ENCODE measurements around the gene FBLN2.

FBLN2 gene

DNA sequence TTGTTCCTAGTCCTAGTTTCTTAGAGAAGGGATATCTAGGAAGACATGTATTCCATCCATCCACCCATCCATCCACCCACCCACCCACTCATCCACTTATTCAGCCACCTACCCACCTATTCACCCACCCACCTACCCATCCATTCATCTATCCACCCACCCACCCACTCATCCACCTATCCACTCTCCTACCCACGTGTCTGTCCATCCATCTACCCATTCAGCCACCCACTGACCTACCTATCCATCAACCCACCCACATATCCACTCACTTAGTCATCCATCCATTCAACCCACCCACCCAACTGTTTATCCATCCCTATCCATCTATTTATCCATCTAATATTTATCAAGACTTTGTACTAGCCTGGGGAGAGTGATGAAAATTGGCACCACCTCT is 120.5 kb downstream of the FBLN2 start:
- DNase-seq, result no peak

- no peak for DNase-seq
Measured at GRCh38 chr3:13670292-13670691, 121.4 kb downstream of the FBLN2 start.

DNA sequence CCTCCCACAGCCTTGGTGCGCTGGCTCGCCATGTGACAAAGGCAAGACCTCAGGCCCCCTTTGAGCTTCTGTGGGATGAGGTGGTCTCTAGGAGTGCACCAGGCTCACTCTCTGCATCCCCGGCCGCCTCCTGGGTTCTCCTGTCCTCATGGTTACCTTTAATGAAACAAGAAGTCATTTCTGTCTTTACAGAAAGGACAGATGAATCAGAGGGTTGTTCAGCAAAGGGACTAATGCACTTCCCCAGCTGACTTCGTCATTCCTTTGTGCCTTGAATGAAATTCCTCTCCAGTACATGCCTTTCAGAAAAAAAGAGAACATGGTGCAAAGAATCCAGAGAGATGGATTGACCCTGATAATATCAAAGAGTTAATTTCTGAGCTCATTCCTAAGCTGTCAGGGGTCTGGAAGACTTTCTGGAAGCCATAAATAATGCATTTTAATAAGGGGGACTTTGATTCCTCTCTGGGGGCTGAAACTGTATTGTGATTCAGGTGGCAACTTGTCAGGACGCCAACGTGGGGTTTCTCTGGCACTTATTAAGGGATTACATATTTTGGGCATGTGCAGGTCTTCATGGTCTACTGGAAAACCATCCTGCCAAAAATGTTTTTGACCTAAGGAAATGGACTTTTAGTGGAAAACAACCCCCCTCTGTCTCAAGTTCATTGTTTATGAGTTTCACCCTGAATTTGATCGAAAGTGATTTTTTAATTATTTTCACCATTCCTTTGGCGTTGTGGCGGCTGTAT is 122.7 kb downstream of the FBLN2 start:
- no peak for DNase-seq

DNA sequence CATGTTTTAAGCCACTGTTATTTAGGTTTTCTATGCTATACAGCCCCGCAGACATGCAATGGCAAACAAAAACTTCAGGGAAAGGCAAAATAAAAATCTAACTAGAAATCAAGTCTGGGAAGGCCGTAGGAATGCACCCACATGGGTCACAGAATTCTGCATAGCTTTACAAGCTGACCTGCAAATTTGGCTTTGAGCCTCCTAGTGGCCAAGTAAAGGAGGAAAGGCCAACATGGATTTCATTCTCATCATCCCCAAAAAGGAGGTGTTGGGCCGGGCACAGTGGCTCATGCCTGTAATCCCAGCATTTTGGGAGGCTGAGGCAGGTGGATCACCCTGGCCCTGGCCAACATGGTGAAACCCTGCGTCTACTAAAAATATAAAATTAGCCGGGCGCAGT is 124.3 kb downstream of the FBLN2 start:
- DNase-seq, result no peak

DNA sequence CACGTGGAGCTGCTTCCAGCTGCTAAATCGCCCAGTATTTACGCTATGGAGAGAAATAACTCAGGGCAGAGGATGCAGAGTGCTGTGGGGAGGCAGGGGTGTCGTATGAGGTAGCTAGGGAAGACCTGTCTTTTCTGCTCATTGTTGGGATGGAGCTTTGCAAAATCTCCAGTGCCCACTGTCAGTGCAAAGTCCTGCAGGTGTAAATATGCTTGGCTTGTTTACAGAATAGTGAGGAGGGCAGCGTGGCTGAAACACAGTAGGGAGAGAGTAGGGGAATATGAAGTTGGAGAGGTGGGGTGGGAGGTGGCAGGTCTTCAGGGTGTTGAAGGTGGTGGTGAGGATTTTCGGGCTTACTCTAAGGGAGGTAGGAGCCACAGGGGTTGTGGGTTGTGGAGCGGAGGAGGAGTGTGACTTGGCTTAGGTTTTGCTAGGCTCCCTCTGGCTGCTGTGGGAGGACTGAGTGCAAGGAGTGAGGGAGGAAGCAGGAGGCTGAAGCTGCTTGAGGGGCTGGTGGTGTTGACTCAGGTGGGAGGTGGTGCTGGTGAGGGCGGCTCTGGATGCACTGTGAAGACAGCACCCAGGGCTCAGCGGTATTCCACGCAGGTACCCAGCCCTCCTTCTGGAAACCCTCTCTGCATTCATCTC is 125.7 kb downstream of the FBLN2 start:
- no peak for DNase-seq

DNA sequence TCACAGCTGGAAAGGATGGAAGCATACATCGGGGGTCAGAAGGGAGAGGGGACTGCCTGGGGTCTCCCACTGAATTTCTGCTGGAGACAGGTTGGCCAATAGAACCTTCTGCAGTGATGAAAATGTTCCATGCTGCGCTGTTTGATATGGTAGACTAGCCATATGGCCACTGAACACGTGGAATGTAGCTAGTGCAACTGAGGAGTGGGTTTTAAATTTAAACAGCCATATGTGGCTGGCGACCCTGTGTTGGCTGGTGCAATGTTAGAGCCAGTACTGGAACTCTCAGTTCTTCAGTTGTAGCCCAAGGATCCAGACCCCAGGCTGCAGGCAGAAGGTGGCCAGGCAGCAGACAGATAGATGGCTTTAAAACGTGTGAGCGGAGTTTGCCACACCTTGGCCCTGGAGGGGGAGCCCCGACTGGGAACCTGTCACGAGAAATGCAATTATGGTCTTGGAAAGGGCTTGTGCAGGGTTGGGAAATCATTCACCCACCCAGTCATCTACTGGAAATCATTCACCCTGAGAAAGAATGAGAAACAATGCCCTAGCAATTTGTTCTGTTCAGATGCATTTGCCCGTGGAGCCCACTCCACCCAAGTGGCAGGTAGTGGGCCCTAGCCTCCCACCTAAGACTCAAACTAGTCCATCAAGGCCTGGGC is 127.6 kb downstream of the FBLN2 start:
- no peak for DNase-seq

- no peak for DNase-seq
Measured at GRCh38 chr3:13677272-13677671, 128.3 kb downstream of the FBLN2 start.

DNA sequence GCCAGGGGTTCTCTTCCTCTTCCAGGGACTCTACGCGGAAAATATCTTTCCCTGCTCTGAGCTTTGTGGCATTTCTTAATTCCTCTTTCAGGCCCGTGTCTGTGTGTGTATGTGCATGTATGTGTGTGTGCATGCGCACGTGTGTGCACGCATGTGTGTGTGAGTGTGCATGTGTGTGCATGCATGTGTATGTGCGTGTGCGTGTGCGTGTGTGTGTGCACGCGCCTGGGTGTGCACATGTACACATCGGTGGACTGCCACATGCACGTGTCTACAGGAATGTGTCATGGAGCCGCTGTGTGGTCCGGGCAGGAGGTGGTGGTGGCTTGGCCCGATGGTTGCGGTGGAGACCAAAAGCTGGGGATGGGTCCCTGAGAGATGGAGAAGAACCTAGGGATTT is 133.0 kb downstream of the FBLN2 start:
- DNase-seq, result no peak

DNA sequence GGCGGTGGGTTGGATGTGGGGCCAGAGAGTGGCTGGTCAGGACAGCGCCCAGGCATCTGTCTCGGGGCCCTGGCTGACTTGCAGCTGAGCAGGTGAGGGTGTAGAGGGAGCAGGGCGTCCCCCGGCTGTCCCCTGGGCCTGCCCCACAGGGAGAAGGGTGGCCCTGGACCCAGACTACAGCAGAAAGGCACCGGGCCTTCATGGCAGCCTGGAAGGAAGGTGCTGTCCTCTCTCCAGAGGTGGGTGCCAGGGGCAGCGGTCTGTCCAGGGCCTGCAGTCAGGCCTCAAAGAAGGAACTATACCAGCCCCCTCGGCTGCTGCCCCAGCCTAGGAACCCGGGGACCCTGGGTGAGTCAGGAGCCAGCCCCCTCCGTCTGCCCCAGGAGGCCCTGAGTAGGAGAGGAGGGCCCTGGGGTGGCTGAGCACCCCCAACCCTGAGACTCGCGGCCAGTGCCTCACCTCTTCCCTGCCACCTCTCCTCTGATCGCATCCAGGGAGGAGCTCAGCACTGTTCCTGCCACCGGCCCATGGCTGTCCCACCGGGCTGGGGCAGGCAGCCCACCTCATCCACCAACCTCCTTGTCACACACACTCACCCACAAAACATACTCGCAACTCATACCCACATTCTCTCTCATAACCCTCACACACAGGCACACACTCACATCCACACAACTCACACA is 133.5 kb downstream of the FBLN2 start:
- no peak for DNase-seq

- no peak for DNase-seq
Measured at GRCh38 chr3:13683288-13683687, 134.4 kb downstream of the FBLN2 start.

DNA sequence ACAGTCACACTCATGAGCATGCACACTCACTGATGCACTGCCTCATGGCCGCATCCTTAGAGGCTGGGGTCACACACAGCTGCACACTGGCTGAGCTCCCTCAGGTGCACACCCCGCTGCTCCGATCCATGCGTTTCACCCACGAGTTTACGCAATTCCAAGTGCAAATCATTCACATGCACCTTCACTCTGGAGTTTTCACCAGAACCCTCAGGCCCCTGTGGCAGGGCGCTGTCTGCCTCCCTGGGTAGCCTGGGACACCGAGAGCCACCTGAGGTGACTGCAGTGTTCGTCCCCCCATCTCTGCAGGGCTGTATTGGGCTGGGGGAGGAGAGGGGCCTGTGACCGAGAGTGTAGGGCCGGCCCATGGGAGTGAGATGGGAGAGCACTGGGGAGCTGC is 134.8 kb downstream of the FBLN2 start:
- DNase-seq, result no peak

- DNase-seq, result no peak
Measured at GRCh38 chr3:13684350-13684749, 135.4 kb downstream of the FBLN2 start.

- DNase-seq, result no peak
Measured at GRCh38 chr3:13684854-13685253, 135.9 kb downstream of the FBLN2 start.

- no peak for DNase-seq
Measured at GRCh38 chr3:13685721-13686120, 136.8 kb downstream of the FBLN2 start.

- no peak for DNase-seq
Measured at GRCh38 chr3:13686367-13687160, 137.6 kb downstream of the FBLN2 start.

- no peak for DNase-seq
Measured at GRCh38 chr3:13687517-13687943, 138.6 kb downstream of the FBLN2 start.

Data from fibroblast of skin of abdomen (primary cell).